Adrenal gland (tissue), 5 donors: ENCODE results near the gene ARHGAP30.

Experiments
- POLR2A ChIP-seq, 2 donors: fragments of 450-650 bp; IDR thresholded peaks; one replicate each; pipeline ENCODE4 v1.6.1; 2017; ENCODE audit warnings: antibody characterized with exemption in 2 of 2, mild to moderate bottlenecking in 2 of 2, moderate library complexity in 1 of 2
- TF ChIP-seq, protein P1 (sequence below), 6 experiments: fragments of 450-650 bp in 4 of 6; fragments of 200-600 bp in 2 of 6; sonication (generic) in 1 of 6; IDR thresholded peaks; 1 replicate in 5 of 6; 2 replicates in 1 of 6; pipeline versions ENCODE4 v1.5.1 to v1.8.0; 2016 to 2021; ENCODE audit warnings: antibody characterized with exemption in 6 of 6, mild to moderate bottlenecking in 2 of 6, moderate library complexity in 1 of 6
- donor health status: DM: no; HTN: no; CAD: no.

GRCh38 chr1:161021165-161021969 lies 48.3 kb downstream of the ARHGAP30 start:
- TF ChIP-seq, protein P1, sequence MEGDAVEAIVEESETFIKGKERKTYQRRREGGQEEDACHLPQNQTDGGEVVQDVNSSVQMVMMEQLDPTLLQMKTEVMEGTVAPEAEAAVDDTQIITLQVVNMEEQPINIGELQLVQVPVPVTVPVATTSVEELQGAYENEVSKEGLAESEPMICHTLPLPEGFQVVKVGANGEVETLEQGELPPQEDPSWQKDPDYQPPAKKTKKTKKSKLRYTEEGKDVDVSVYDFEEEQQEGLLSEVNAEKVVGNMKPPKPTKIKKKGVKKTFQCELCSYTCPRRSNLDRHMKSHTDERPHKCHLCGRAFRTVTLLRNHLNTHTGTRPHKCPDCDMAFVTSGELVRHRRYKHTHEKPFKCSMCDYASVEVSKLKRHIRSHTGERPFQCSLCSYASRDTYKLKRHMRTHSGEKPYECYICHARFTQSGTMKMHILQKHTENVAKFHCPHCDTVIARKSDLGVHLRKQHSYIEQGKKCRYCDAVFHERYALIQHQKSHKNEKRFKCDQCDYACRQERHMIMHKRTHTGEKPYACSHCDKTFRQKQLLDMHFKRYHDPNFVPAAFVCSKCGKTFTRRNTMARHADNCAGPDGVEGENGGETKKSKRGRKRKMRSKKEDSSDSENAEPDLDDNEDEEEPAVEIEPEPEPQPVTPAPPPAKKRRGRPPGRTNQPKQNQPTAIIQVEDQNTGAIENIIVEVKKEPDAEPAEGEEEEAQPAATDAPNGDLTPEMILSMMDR (IDR thresholded peaks at IDR 0.05): no peak
- peak; percentile 5 to 77 for TF ChIP-seq POLR2A (IDR thresholded peaks at IDR 0.05)
